ENCODE results near the gene PHF3.

The PHF3 gene, protein sequence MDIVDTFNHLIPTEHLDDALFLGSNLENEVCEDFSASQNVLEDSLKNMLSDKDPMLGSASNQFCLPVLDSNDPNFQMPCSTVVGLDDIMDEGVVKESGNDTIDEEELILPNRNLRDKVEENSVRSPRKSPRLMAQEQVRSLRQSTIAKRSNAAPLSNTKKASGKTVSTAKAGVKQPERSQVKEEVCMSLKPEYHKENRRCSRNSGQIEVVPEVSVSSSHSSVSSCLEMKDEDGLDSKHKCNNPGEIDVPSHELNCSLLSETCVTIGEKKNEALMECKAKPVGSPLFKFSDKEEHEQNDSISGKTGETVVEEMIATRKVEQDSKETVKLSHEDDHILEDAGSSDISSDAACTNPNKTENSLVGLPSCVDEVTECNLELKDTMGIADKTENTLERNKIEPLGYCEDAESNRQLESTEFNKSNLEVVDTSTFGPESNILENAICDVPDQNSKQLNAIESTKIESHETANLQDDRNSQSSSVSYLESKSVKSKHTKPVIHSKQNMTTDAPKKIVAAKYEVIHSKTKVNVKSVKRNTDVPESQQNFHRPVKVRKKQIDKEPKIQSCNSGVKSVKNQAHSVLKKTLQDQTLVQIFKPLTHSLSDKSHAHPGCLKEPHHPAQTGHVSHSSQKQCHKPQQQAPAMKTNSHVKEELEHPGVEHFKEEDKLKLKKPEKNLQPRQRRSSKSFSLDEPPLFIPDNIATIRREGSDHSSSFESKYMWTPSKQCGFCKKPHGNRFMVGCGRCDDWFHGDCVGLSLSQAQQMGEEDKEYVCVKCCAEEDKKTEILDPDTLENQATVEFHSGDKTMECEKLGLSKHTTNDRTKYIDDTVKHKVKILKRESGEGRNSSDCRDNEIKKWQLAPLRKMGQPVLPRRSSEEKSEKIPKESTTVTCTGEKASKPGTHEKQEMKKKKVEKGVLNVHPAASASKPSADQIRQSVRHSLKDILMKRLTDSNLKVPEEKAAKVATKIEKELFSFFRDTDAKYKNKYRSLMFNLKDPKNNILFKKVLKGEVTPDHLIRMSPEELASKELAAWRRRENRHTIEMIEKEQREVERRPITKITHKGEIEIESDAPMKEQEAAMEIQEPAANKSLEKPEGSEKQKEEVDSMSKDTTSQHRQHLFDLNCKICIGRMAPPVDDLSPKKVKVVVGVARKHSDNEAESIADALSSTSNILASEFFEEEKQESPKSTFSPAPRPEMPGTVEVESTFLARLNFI (N-terminal part only)

DNA sequence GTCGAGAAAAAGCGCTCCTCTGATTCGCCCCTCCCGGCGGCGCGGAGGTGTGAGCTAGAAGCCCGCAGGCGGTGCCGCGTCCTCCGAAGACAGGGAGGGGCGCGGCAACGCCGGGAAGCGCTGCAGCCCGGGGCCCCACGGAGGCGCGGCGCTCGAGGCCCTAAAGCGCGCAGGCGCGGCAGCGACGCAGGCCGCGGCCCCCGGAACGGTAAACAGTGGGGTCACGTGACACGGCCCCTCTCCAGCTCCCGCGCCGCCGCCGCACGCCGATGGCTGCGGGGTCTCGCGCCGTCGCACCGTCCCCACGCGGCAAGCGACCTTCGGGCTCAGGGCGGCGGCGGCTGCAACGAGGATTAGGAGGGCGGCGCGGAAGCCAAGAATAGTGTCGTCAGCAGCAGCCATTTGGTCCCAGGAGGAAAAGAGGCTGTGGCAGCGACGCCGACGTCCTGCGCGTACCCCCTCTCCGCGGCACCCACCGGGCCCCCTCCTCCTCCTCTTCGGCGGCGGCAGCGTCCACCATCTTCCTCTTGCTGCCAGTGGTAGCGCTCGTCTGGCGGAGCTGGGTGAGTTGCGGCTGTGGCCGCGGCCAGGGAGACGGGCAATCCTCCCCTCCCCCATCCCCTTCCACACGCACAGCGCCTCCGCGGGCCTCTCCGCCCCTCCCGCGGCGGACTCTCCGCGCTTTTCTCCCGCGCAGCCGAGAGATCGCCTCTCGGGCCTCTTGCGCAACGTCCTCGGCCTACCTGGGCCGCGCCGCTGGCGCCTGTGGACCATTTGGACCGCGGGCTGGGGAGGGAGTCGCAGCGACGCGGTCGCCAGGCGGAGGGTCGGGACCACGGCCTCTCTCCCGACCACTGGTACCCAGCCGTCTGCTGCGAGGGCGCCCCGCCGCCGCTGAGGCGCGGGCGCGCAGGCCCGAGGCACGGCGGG, at the start of gene PHF3:
TSS of gene PHF3 (plus strand) at position 215 of the 930 bp plus-strand sequence. CDS start 10,750 bp downstream, outside the sequence.
- DNase-seq (ENCODE audit: low spot score): peak; percentile 88

DNA sequence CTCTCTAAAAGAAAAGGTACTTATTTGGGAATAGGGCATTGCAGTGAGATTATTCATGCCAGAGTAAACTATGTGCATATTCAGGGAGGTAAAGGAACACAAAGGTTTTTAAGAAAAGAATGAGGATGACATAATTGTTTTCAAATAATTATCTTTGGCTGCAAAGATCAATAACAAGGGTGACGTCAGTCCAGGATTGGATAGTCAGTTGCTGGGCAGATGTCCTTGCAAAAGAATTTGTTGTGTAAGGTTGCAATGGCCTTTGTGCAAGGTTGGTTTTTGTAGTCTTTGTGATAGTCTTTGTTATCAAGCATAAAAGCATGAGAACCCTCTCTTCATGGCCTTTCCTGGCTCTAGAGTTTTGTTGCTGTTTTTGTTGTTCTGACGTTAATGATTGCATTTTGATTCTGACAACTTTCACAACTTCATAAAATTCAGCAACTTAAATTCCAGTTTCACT, 45.6 kb upstream of the PHF3 start:
- DNase-seq (ENCODE audit: low spot score): no peak

DNA sequence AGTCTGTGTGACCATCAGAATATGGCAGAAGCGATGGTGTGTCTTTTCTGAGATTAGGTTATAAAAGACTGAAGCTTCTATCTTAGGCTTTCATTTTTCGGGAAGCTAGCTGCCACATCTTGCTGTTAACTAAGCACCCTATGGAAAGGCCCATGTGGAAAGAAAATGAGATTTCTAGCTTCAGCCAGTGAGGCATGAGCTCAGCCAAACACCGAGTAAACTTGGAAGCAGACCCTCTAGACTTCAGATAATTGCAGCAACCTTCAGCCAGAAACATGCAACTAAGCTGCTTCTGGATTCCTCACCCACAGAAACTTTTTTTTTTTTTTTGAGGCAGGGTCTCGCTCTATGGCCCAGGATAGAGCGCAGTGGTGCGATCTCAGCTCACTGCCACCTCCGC, 42.7 kb upstream of the PHF3 start:
- DNase-seq (ENCODE audit: low spot score): no peak

DNA sequence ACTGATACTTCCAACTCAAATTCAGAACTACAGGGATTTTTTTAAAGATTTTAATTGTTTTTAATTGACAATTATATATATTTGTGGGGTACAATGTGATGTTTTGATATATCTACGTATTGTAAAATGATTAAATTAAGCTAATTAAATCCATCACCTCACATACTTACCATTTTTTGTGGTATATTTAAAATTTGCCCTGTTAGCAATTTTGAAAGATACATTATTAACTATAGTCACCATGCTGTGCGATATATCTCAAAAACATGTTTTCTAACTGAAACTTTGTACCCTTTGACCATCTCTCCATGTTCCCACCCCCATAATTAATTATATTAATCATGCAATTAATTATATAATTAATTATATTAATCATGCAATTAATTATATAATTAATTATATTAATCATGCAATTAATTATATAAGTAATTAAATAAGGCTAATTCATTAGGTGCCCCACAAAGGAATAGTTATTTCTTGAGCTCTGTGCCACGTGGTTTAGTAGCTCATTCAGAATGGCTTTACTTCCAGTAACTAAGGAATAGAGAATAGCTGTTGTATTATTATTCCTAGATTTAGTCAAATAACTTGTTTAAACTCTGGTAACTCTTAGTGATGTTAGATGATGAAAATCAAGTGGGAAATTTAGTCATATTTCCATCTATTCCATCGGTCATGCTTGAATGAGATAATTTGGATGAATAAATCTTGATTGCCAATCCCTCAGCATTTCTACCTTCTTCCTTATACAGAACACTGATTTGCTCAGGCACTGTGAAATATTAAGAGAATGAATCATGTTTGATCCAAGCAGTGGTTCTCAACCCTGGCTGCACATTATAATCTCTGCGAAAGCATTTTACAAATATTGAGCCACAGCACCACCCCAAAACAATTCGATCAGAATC, 38.2 kb upstream of the PHF3 start:
- no peak for DNase-seq (ENCODE audit: low spot score)

DNA sequence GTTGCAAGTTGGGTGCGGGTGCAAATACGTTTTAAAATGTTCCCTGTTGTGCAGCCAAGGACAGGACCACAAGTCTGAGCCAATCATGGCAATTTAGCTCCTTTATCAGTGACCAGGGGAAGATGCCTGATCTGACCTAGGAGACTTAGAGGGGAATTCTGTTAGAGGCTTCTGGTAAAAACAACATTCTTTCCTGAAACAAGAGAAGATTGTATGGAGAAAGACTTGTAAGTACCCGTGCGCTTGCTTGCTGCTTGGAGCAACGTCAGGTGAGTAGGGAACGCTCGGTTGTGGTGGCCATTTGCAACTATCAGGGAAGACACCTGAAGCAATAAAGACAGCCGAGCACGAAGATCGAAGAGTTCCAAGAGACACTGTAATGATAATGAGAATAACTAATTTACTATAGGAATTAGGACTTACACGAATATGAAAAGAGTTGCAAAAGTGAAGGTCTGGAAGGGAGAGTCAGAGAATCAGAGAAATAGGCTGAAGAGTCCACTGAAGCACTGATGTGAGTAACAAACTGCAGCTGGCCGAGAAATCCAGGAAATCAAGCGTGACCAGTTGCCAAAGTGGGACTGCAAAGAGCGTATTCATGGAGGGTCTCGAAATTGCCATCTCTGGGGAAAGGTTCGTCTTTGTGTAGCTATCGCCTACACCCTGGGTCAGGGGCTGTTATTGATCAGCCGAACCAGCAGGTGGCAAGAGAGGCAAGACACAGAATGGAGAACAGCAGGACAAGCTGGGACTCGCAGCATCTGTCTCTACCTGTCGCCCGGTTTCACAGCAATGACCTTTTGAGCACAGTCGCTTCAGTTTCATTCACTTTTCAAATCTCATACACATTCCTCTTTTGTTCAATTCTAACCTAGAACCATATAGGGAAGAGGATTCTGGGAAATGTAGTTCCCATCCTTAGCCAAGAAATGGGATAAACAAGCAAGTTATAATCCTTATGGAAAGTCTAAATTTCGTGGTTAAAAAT, 37.3 kb upstream of the PHF3 start:
- peak; percentile 84 for DNase-seq (ENCODE audit: low spot score)

DNA sequence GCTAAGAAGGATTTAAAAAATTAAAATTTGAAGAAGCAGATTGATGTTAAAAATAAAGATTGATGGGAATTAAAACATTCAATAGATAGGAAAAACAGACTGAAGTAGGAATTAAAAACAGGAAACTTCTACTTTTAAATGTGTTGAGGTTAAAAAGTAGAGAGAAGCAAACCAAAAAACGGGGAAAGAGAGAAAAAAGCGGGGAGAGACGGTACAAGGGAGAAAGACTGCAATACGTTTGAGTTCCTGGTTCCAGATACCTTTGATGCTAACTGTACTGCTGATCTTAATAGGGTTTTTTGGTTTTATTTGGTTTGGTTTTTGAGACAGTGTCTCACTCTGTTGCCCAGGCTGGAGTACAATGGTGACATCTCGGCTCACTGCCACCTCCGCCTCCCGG, 36.4 kb upstream of the PHF3 start:
- DNase-seq (ENCODE audit: low spot score): no peak

DNA sequence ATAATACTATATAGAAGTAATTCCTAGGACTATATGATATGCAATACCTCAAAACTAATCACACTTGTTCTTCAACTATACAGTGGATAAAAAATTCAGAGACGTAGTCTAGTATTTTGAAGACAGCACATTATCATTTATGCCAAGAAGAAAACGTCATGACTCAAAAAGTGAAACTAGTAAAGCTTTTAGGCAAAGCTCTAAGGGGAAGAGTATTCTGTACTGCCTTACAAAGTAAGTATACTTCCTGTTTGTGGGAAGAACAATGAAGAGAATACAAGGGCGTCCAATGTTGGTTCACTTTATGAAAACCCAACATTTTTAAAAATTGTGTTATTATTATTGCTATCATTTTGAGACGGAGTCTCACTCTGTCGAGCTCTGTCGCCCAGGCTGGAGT, 35.5 kb upstream of the PHF3 start:
- DNase-seq (ENCODE audit: low spot score): no peak

DNA sequence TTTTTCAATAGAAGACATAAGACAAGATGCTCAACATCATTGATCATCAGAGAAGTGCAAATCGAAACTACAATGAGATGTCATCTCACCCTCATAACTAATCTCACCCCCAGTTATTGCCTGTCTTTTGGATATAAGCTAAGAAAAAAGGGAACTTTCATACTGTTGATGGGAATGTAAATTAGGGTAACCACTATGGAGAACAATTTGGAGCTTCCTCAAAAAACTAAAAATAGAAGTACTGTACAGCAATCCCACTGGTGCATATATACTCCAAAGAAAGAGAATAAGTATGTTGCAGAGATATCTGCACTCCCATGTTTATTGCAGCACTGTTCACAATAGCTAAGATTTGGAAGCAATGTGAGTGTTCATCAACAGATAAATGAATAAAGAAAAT, 26.4 kb upstream of the PHF3 start:
- no peak for DNase-seq (ENCODE audit: low spot score)

DNA sequence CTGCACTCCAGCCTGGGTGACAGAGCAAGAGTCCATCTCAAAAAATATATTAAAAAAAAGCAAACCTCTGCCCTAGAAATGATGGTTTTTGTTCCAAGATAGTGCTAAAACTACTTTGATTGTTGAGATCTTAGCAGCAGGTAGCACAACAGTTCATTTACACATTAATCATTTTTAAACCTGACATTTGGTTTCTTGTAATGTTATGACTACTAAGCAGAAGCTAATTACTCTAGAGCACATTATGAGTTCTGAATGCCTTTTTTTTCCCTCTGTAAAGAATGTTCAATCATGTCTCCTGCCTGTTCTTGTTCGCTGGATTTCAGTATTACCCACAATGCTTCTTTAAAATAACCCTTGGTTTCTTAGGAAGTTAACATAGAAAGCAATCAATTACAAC, 24.7 kb upstream of the PHF3 start:
- no peak for DNase-seq (ENCODE audit: low spot score)

DNA sequence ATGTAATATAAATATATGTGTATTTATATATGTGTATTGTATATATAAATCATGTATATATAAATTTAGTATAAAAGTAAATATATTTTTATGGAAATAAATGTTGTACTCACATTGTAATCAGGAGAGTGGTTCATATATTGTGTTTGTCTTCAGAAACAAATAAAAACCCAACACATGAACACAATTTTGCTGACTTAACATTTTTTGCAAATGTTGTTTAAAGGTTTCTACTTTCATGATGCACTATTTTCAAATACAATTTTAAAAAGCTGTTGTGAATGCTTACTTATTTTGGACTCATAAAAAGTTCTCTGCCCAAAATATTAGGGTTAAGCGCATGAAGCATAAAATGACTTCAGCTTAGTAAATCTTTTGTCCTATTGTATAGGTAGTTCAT, 24.0 kb upstream of the PHF3 start:
- DNase-seq (ENCODE audit: low spot score): no peak

DNA sequence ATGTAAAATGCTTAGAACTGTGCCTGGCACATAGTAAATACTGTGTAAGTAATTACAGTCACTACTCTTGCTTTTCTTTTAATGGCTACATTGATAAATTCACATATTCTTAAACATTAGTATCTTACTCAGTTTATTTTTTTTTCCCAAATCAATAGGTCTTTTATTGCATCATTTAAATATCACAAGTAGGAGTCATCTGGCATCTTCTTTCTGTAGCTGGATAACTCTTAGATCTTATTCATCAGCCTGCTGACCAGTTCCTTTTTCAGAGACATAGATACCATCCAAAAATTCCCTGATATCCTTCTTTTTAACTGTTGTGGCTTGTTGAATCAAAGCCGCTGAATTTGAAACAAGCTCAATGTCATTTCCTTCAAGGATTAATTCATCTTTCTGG, 20.0 kb upstream of the PHF3 start:
- no peak for DNase-seq (ENCODE audit: low spot score)

DNA sequence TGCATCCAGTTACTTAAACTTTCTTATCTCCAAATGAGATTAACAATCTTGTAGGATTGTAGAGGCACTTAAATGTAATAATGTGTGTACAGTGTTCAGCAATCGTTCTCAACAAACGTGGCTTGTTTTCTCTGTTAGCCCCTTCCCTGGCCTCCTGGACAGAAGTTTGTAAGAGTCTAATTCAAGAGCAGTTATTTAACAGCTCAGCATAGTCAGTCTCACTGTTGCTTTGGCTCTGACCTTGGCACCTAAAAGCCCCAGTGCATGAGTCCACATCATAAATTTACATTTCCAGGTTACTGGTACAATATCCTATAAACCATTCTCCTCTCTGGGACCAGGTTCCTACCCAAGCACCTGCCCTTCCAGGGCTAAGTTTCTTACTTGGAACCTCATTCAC, 11.5 kb upstream of the PHF3 start:
- no peak for DNase-seq (ENCODE audit: low spot score)

DNA sequence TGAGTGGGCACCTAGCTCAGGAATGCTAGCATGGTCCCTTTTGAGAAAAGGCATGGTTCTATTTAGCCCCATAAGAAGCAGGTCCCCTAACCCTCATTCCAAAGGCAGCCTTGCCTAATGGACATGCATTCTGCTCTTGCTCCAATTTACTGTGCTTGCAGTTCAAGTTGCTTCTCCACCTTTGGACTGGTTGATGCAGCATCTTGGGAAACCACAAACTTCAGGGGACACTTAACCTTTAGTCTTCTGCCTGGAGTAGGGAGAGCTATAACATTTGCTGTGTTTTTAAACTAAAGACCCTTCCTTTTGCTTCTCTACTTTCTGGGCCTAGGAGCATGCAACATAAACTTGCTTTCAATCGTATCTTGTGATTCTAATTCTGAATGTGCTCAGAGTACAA, 5.1 kb upstream of the PHF3 start:
- no peak for DNase-seq (ENCODE audit: low spot score)

DNA sequence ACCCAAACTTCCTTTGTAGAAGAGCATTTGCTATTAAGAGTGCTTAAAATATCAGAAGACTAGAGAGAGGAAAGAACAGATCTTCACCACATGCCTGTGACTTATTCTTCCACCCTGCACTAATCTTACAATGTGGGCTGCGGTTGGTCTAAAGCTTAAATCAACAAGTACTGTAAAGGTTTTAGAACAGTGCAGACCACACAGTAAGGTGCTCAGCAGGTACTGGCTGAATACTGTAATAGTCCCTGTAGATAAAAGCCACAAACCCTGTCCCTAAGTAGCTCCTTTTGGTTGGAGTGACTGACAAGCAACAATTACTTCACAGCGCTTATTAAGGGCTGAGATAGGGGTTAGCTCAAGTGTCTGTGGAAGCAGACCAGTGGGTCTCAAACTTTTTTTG, 972 bp upstream of the PHF3 start:
- DNase-seq (ENCODE audit: low spot score): peak; percentile 23

DNA sequence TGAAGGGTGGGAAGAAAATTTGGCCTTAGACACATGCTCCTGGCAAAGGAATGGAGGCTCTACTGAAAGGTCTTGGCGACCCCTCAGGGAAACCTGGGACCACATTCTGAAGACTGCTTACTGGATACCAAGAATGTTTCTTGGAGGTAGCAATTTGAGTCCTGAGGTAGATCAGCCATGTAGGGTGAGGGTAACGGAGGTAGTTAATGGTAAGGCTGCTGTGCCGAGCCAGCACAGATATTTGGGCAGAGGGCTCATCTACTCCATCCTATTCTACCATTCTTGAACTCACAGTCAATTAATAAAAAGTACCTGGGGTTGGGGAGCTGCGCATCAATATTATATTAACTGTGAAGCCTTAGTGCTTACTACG, 401 bp upstream of the PHF3 start:
- DNase-seq (ENCODE audit: low spot score): no peak

DNA sequence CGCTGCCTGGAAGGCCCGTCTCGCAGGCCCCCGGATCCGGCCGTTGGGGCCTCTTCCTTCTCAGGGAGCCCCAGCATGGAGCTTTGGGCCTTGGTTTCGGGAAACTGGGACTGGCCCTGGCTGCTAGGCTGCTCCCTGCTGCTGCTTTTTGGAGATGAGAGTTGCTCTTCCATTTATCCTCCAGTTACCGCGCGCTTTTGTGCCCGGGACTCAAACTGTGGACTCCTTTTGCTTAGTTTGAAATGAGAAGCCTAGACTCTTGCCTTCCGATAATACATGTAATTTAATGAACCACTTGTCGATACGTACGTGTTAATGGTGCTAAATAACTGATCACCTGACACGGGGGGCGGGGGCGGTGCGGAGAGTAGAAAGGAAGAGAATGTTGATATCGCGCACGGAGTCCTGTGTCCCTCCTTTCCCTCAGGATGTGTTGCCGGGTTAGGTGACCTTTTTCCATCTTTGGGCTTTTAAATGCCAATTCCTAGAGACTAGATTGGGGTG, 968 bp downstream of the PHF3 start:
- peak; percentile 62 for DNase-seq (ENCODE audit: low spot score)

DNA sequence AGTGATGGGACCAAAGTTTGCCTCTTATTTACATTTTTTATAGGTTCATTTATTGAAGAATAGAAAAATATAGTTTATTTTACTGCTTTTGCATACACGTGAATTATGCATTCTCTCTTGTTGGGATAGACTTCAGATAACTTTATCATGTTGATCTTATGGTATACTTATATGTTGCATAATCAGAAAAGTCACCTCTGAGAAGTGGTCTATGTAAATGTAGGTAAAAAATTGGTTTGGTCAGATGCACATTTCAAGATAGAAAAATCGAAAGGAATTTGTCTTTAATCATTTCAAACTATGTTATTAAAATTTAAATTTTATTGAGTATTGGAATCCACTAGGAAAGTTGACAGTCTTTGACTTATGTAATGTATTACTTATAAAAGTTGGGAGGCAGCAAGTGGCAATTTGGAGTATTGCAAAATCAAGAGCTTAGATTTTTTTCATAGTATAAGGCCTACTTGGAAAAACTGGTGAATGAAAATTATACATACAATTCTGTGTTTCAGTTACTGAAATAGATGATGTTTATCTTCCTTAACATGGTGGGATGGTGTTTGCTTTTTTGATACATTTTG, 2.4 kb downstream of the PHF3 start:
- no peak for DNase-seq (ENCODE audit: low spot score)

DNA sequence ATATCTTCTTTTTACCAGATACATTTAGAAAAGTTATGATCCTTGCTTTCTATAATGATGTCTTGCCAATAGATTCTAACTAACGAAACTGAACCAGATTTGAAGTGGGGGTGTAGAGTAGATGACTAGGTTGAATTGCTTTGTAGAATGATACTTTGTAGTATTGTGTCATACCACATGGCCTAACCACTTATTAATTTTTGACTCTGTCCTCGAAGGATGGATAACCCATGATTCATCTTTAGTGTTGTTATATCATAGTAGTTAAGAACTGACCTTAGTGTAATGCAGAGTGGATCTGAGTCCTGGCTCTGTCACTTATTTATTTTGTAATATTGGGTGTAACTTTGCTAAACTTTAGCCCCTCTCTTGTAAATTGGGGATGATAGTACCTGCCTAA, 4.5 kb downstream of the PHF3 start:
- no peak for DNase-seq (ENCODE audit: low spot score)

All from cerebellar cortex (tissue), 1 donor.